HG02938 (cell line): Measurements from ENCODE around the gene NR2C2.

ENCODE experiments used
- ATAC-seq: cut with Tn5 transposase; IDR thresholded peaks from one replicate; pipeline ENCODE4 v1.9.1; 2021; ENCODE audit warnings: mild to moderate bottlenecking, moderate library complexity; ENCODE audit not compliant: unreplicated experiment

NR2C2 gene

GRCh38 chr3:14921034-14921616, 26.3 kb upstream of the NR2C2 start:
- peak; percentile 64 for ATAC-seq

- ATAC-seq = no peak
Measured at GRCh38 chr3:14921811-14922705, 25.3 kb upstream of the NR2C2 start.

- no peak for ATAC-seq
Measured at GRCh38 chr3:14922863-14923262, 24.5 kb upstream of the NR2C2 start.

GRCh38 chr3:14923476-14923875, 23.9 kb upstream of the NR2C2 start:
- no peak for ATAC-seq

GRCh38 chr3:14925729-14926591, 21.4 kb upstream of the NR2C2 start:
- no peak for ATAC-seq

- ATAC-seq = no peak
Measured at GRCh38 chr3:14926592-14926991, 20.8 kb upstream of the NR2C2 start.

- ATAC-seq = no peak
Measured at GRCh38 chr3:14927308-14927707, 20.1 kb upstream of the NR2C2 start.

- no peak for ATAC-seq
Measured at GRCh38 chr3:14929310-14930074, 17.9 kb upstream of the NR2C2 start.

- ATAC-seq = no peak
Measured at GRCh38 chr3:14933820-14934425, 13.5 kb upstream of the NR2C2 start.

- no peak for ATAC-seq
Measured at GRCh38 chr3:14935592-14936345, 11.6 kb upstream of the NR2C2 start.

GRCh38 chr3:14938954-14939353, 8.4 kb upstream of the NR2C2 start:
- ATAC-seq = no peak

- no peak for ATAC-seq
Measured at GRCh38 chr3:14941871-14942270, 5.5 kb upstream of the NR2C2 start.

GRCh38 chr3:14943042-14943441, 4.3 kb upstream of the NR2C2 start:
- ATAC-seq = no peak

- no peak for ATAC-seq
Measured at GRCh38 chr3:14946236-14946635, 1.1 kb upstream of the NR2C2 start.

- ATAC-seq = no peak
Measured at GRCh38 chr3:14946739-14947099, 664 bp upstream of the NR2C2 start.

GRCh38 chr3:14947886-14948608, 664 bp downstream of the NR2C2 start:
- peak; percentile 85 for ATAC-seq

- ATAC-seq = no peak
Measured at GRCh38 chr3:14948609-14949038, 1.2 kb downstream of the NR2C2 start.

- no peak for ATAC-seq
Measured at GRCh38 chr3:14949126-14949525, 1.7 kb downstream of the NR2C2 start.

GRCh38 chr3:14950274-14950673, 2.9 kb downstream of the NR2C2 start:
- no peak for ATAC-seq
